GM23338 (cell line): ENCODE measurements around the gene U2AF1L4. TPM values are rescaled to one million over a fixed set of nuclear protein-coding genes. Genes with fewer than 3 reads are reported as not detected.

Experiments
- ATAC-seq: fragments of 200-7000 bp; cut with Tn5 transposase; 3 replicates; pipeline ENCODE4 v1.9.1; 2020
- DNase-seq: peaks from one replicate; pipeline ENCODE4 v3.0.0-alpha.2; 2015; ENCODE audit warnings: low spot score
- H2AFZ ChIP-seq: fragments of 200-600 bp; sonication (generic); 2 replicates; pipeline ENCODE4 v1.8.0; 2016; ENCODE audit warnings: antibody characterized with exemption, mild to moderate bottlenecking, moderate library complexity
- H3F3A ChIP-seq: fragments of 200-600 bp; sonication (generic); replicated peaks from 2 replicates; pipeline ENCODE4 v1.8.0; 2017; ENCODE audit warnings: antibody characterized with exemption, mixed run types, low read depth
- H3K27ac ChIP-seq: fragments of 200-600 bp; sonication (generic); 2 replicates; pipeline ENCODE4 v1.6.1; 2016; ENCODE audit warnings: low read depth
- H3K27me3 ChIP-seq: fragments of 200-600 bp; sonication (generic); 2 replicates; pipeline ENCODE4 v1.8.0; 2016; ENCODE audit warnings: mild to moderate bottlenecking, mixed run types, moderate library complexity; ENCODE audit not compliant: insufficient read depth
- H3K36me3 ChIP-seq: fragments of 200-600 bp; sonication (generic); 2 replicates; pipeline ENCODE4 v1.8.0; 2016; ENCODE audit warnings: mild to moderate bottlenecking; ENCODE audit not compliant: insufficient read depth
- H3K4me1 ChIP-seq: fragments of 200-600 bp; sonication (generic); 2 replicates; pipeline ENCODE4 v1.8.0; 2016; ENCODE audit warnings: mild to moderate bottlenecking, moderate library complexity; ENCODE audit not compliant: insufficient read depth
- H3K4me2 ChIP-seq: fragments of 200-600 bp; sonication (generic); 2 replicates; pipeline ENCODE4 v1.7.1; 2017; ENCODE audit warnings: mixed run types
- H3K4me3 ChIP-seq: fragments of 200-600 bp; sonication (generic); 2 replicates; pipeline ENCODE4 v1.6.1; 2016; ENCODE audit warnings: mixed run types
- H3K79me2 ChIP-seq: fragments of 200-600 bp; sonication (generic); replicated peaks from 2 replicates; pipeline ENCODE4 v1.8.0; 2017; ENCODE audit warnings: mild to moderate bottlenecking; ENCODE audit not compliant: insufficient read depth
- H3K9me2 ChIP-seq: fragments of 200-600 bp; sonication (generic); 2 replicates; pipeline ENCODE4 v1.8.0; 2017; ENCODE audit not compliant: insufficient read depth
- H4K20me1 ChIP-seq: fragments of 200-600 bp; sonication (generic); replicated peaks from 2 replicates; pipeline ENCODE4 v1.8.0; 2017; ENCODE audit warnings: mild to moderate bottlenecking; ENCODE audit not compliant: insufficient read depth
- H3K27ac Mint-ChIP-seq: 2 replicates; pipeline ENCODE4 v1.8.0; 2020; ENCODE audit warnings: inconsistent platforms, mild to moderate bottlenecking, moderate library complexity, mixed read lengths
- H3K27me3 Mint-ChIP-seq: 3 replicates; pipeline ENCODE4 v1.8.0; 2022; ENCODE audit warnings: low read depth, mild to moderate bottlenecking, moderate library complexity, mixed read lengths, inconsistent platforms; ENCODE audit not compliant: insufficient read depth, poor library complexity
- H3K36me3 Mint-ChIP-seq: 3 replicates; pipeline ENCODE4 v1.8.0; 2021; ENCODE audit warnings: low read depth, mild to moderate bottlenecking, inconsistent platforms, moderate library complexity, mixed read lengths
- H3K4me1 Mint-ChIP-seq: 3 replicates; pipeline ENCODE4 v1.8.0; 2020; ENCODE audit warnings: mild to moderate bottlenecking, inconsistent platforms, mixed read lengths
- H3K4me3 Mint-ChIP-seq: 3 replicates; pipeline ENCODE4 v1.8.0; 2021; ENCODE audit warnings: moderate library complexity, mild to moderate bottlenecking, inconsistent platforms, mixed read lengths
- H3K9me3 Mint-ChIP-seq: 3 replicates; pipeline ENCODE4 v1.8.0; 2020; ENCODE audit warnings: moderate library complexity, mild to moderate bottlenecking, inconsistent platforms, mixed read lengths
- CREB1 ChIP-seq: fragments of 250-450 bp; sonication (Bioruptor Pico); IDR thresholded peaks from 2 replicates; pipeline ENCODE4 v1.5.0; 2020; ENCODE audit warnings: low read depth, mild to moderate bottlenecking, moderate library complexity
- CTCF ChIP-seq, 2 experiments: fragments of 200-600 bp in 1 of 2; sonication (generic) in 1 of 2; conservative IDR thresholded peaks; 2 replicates each; pipeline versions ENCODE4 v1.5.1 to v1.6.1; 2016 to 2017; ENCODE audit warnings: antibody characterized with exemption in 2 of 2, low read depth in 2 of 2, mild to moderate bottlenecking in 2 of 2, moderate library complexity in 1 of 2
- ETS1 ChIP-seq: IDR thresholded peaks from 2 replicates; pipeline ENCODE4 v1.6.1; 2016; ENCODE audit warnings: antibody characterized with exemption
- EZH2 ChIP-seq: fragments of 200-600 bp; sonication (generic); IDR thresholded peaks from one replicate; pipeline ENCODE4 v1.8.0; 2017; ENCODE audit warnings: antibody characterized with exemption, mild to moderate bottlenecking, low read depth; ENCODE audit not compliant: unreplicated experiment
- EZH2phosphoT487 ChIP-seq: fragments of 200-600 bp; sonication (generic); IDR thresholded peaks from one replicate; pipeline ENCODE4 v1.8.1; 2018; ENCODE audit warnings: antibody characterized with exemption; ENCODE audit not compliant: unreplicated experiment
- JUNB ChIP-seq: IDR thresholded peaks from one replicate; pipeline ENCODE4 v1.6.1; 2016; ENCODE audit warnings: antibody characterized with exemption; ENCODE audit not compliant: unreplicated experiment
- NANOG ChIP-seq: IDR thresholded peaks from 2 replicates; pipeline ENCODE4 v1.6.1; 2016; ENCODE audit warnings: antibody characterized with exemption, borderline replicate concordance
- POLR2AphosphoS5 ChIP-seq: IDR thresholded peaks from 2 replicates; pipeline ENCODE4 v1.6.1; 2016; ENCODE audit warnings: antibody characterized with exemption, low read depth
- REST ChIP-seq: IDR thresholded peaks from one replicate; pipeline ENCODE4 v1.6.1; 2018; ENCODE audit warnings: antibody characterized with exemption; ENCODE audit not compliant: unreplicated experiment
- ZNF114 ChIP-seq: fragments of 250-450 bp; sonication (Bioruptor Pico); IDR thresholded peaks from 2 replicates; pipeline ENCODE4 v1.5.0; 2020; ENCODE audit warnings: mild to moderate bottlenecking, moderate library complexity
- ZNF331 ChIP-seq: fragments of 250-450 bp; sonication (Bioruptor Pico); IDR thresholded peaks from 2 replicates; pipeline ENCODE4 v1.5.0; 2020; ENCODE audit warnings: low read depth, mild to moderate bottlenecking, moderate library complexity
- ZNF462 ChIP-seq: fragments of 250-450 bp; sonication (Bioruptor Pico); IDR thresholded peaks from 2 replicates; pipeline ENCODE4 v1.5.0; 2020; ENCODE audit warnings: mild to moderate bottlenecking, moderate library complexity
- polyA plus RNA-seq: library from polyadenylated mRNA; unstranded; fragments of >200 nt; fragmentation: Nextera tagmentation; extraction: Ambion mirVana; gene quantifications from 2 replicates; pipeline ENCODE4 v1.2.1, GENCODE V29; 2016
- total RNA-seq: library from RNA; depleted of rRNA; stranded (reverse); fragments of >200 nt; shearing (Covaris generic); gene quantifications from 2 replicates; pipeline ENCODE4 v1.2.3, GENCODE V29; 2014

Gene U2AF1L4
- total and polyA plus RNA-seq, 2 experiments from 2014 or later = 13.1 to 23.7 TPM

GRCh38 chr19:35785339-35785627 is 40.1 kb upstream of the U2AF1L4 start:
- Histone ChIP-seq H2AFZ (no peak overlapping the region; the same call in 1 of the 2 replicates), H4K20me1 (no peaks in the 10 kb centered on the region), H3K36me3 (no peaks in the 10 kb centered on the region), H3K4me1 (peaks cover 12% of the 10 kb centered on the region), H3K4me2 (peak overlapping the region; percentile 96), H3K4me3 (peak overlapping the region; percentile 77), H3F3A (0 out of 2 replicates have a peak, but pooled peaks cover 7% of the 10 kb centered on the region), H3K27ac (no peak overlapping the region), H3K79me2 (no peaks in the 10 kb centered on the region), H3K9me2 (no peaks in the 10 kb centered on the region), H3K27me3 (no peaks in the 10 kb centered on the region)
- TF ChIP-seq CTCF (conservative IDR thresholded peaks at IDR 0.05; ENCODE audit: low read depth in 2 of 2) = no peak; a peak in 1 of 4 replicates
- no peak for TF ChIP-seq ZNF331 (CRISPR knock-in tag)
- TF ChIP-seq JUNB = no peak
- no peak for TF ChIP-seq ZNF462 (CRISPR knock-in tag)
- no peak for TF ChIP-seq CREB1 (CRISPR knock-in tag)
- TF ChIP-seq EZH2 = no peak
- no peak for TF ChIP-seq ZNF114 (CRISPR knock-in tag)
- no peak for TF ChIP-seq POLR2AphosphoS5
- no peak for TF ChIP-seq EZH2phosphoT487
- TF ChIP-seq REST = no peak
- no peak for TF ChIP-seq ETS1
- TF ChIP-seq NANOG = no peak
- DNase-seq (no peak), ATAC-seq (peak; percentile 8)
- peaks cover 28% of the 10 kb centered on the region for H3K27me3 Mint-ChIP-seq
- H3K9me3 Mint-ChIP-seq = no peaks in the 10 kb centered on the region
- H3K4me1 Mint-ChIP-seq = peaks cover 34% of the 10 kb centered on the region
- peak overlapping the region; percentile 59 for H3K4me3 Mint-ChIP-seq
- H3K36me3 Mint-ChIP-seq = peaks cover 6% of the 10 kb centered on the region; the same call in 1 of the 3 replicates
- no peak overlapping the region for H3K27ac Mint-ChIP-seq
